PC-9 (cell line): ENCODE results near the gene SLC25A1. TPM values are rescaled to one million over a fixed set of nuclear protein-coding genes. Genes with fewer than 3 reads are reported as not detected.

Experiments
- BruUV-seq: library from RNA; stranded (reverse); fragments of 400-500 nt; replicated peaks from 2 replicates; lab custom pipeline; 2021; lab: Mats Ljungman, UMichigan
- CTCF ChIA-PET: fragments of 300-600 bp; sonication (Branson Sonifier 250); formaldehyde crosslinking; loops from one replicate; lab custom pipeline; 2022; ENCODE audit warnings: antibody characterized with exemption; lab: Charles Lee
- POLR2A ChIA-PET: fragments of 300-600 bp; sonication (Branson Sonifier 250); formaldehyde crosslinking; loops from one replicate; lab custom pipeline; 2022; ENCODE audit warnings: antibody characterized with exemption; ENCODE audit not compliant: unreplicated experiment; lab: Charles Lee
- DNase-seq, 2 experiments: peaks; one replicate each; pipeline versions ENCODE4 v3.0.0 to v3.0.0-alpha.2; 2015 to 2022; ENCODE audit warnings: mixed read lengths in 1 of 2
- H2AFZ ChIP-seq: fragments of 200-600 bp; sonication (generic); 2 replicates; pipeline ENCODE4 v1.8.1; 2017; ENCODE audit warnings: antibody characterized with exemption
- H3F3A ChIP-seq: fragments of 200-600 bp; sonication (generic); 2 replicates; pipeline ENCODE4 v1.8.1; 2017; ENCODE audit warnings: antibody characterized with exemption, mild to moderate bottlenecking, low read depth; ENCODE audit not compliant: insufficient read depth
- H3K27ac ChIP-seq: fragments of 200-600 bp; sonication (generic); 2 replicates; pipeline ENCODE4 v1.6.1; 2016; ENCODE audit warnings: mixed run types
- H3K27me3 ChIP-seq: fragments of 200-600 bp; sonication (generic); 2 replicates; pipeline ENCODE4 v1.6.1; 2016; ENCODE audit warnings: low read depth, mixed run types; ENCODE audit not compliant: insufficient read depth
- H3K36me3 ChIP-seq: fragments of 200-600 bp; sonication (generic); 2 replicates; pipeline ENCODE4 v1.6.1; 2016; ENCODE audit warnings: low read depth, mixed run types
- H3K4me1 ChIP-seq: fragments of 200-600 bp; sonication (generic); replicated peaks from 2 replicates; pipeline ENCODE4 v1.6.1; 2016; ENCODE audit warnings: mixed run types; ENCODE audit not compliant: insufficient read depth
- H3K4me2 ChIP-seq: fragments of 200-600 bp; sonication (generic); 2 replicates; pipeline ENCODE4 v1.6.1; 2017; ENCODE audit warnings: mixed run types
- H3K4me3 ChIP-seq: fragments of 200-600 bp; sonication (generic); 2 replicates; pipeline ENCODE4 v1.6.1; 2016; ENCODE audit warnings: mixed run types
- H3K79me2 ChIP-seq: fragments of 200-600 bp; sonication (generic); 2 replicates; pipeline ENCODE4 v1.6.1; 2017; ENCODE audit warnings: low read depth, mixed run types
- H3K9me2 ChIP-seq: fragments of 200-600 bp; sonication (generic); 2 replicates; pipeline ENCODE4 v1.8.1; 2017; ENCODE audit warnings: mild to moderate bottlenecking; ENCODE audit not compliant: insufficient read depth
- H3K9me3 ChIP-seq: fragments of 200-600 bp; sonication (generic); 2 replicates; pipeline ENCODE4 v1.8.1; 2016; ENCODE audit warnings: low read depth; ENCODE audit not compliant: insufficient read depth
- H4K20me1 ChIP-seq: fragments of 200-600 bp; sonication (generic); 2 replicates; pipeline ENCODE4 v1.8.1; 2017; ENCODE audit not compliant: insufficient read depth
- CTCF ChIP-seq: fragments of 200-600 bp; sonication (generic); conservative IDR thresholded peaks from 2 replicates; pipeline ENCODE4 v1.6.1; 2017; ENCODE audit warnings: mixed run types, antibody characterized with exemption, mild to moderate bottlenecking, moderate library complexity
- EZH2 ChIP-seq: fragments of 200-600 bp; sonication (generic); IDR thresholded peaks from 2 replicates; pipeline ENCODE4 v1.8.0; 2017; ENCODE audit warnings: antibody characterized with exemption, low read depth
- intact Hi-C: fragments of 100-400 bp; cut with micrococcal nuclease; formaldehyde crosslinking; loops from one replicate; pipeline ENCODE4 v1.10.0; 2022; ENCODE audit not compliant: unreplicated experiment
- total RNA-seq: library from RNA; stranded (reverse); gene quantifications from 2 replicates; pipeline ENCODE4 v1.2.3, GENCODE V29; 2021

The SLC25A1 gene
- total RNA-seq, 1 experiment from 2014 or later: 79.9 TPM

- H3K79me2 ChIP-seq: no peaks in the 10 kb centered on the region
- ChIA-PET POLR2A (interaction anchor here (0.6 kb wide), 1 partner anchor 67 kb away, joined by 3 read pairs; no protein-coding TSS in a partner anchor), CTCF (no interaction called here)
- H2AFZ ChIP-seq: no peak overlapping the region
- no peak overlapping the region for H3K4me3 ChIP-seq
- DNase-seq: no peak
- no peak for TF ChIP-seq CTCF
- no peak for TF ChIP-seq EZH2
- intact Hi-C loops: no loop called here
- no peaks in the 10 kb centered on the region for H3K36me3 ChIP-seq
- no peaks in the 10 kb centered on the region for H3F3A ChIP-seq
- H3K27me3 ChIP-seq: no peaks in the 10 kb centered on the region
- no TSS peak for BruUV-seq
- H3K9me3 ChIP-seq: no peaks in the 10 kb centered on the region
- H4K20me1 ChIP-seq: no peaks in the 10 kb centered on the region
- no peaks in the 10 kb centered on the region for H3K4me1 ChIP-seq
- H3K9me2 ChIP-seq: no peaks in the 10 kb centered on the region
- no peak overlapping the region for H3K4me2 ChIP-seq
- H3K27ac ChIP-seq: no peak overlapping the region
Measured at GRCh38 chr22:19201869-19202798, 23.6 kb upstream of the SLC25A1 start.

GRCh38 chr22:19201130-19201868, 22.8 kb upstream of the SLC25A1 start:
- Histone ChIP-seq H3K27ac (no peak overlapping the region), H3K9me2 (no peaks in the 10 kb centered on the region), H3K36me3 (no peaks in the 10 kb centered on the region), H3F3A (no peaks in the 10 kb centered on the region), H3K79me2 (no peaks in the 10 kb centered on the region), H3K27me3 (no peaks in the 10 kb centered on the region), H3K4me2 (no peak overlapping the region), H2AFZ (no peak overlapping the region), H3K4me3 (no peak overlapping the region), H3K4me1 (no peaks in the 10 kb centered on the region), H3K9me3 (no peaks in the 10 kb centered on the region), H4K20me1 (no peaks in the 10 kb centered on the region)
- TF ChIP-seq EZH2 (no peak), CTCF (no peak)
- ChIA-PET POLR2A (interaction anchor here (0.6 kb wide), 1 partner anchor 68 kb away, joined by 3 read pairs; no protein-coding TSS in a partner anchor), CTCF (no interaction called here)
- DNase-seq: no peak
- no TSS peak for BruUV-seq
- intact Hi-C loops: no loop called here

- Histone ChIP-seq H3K9me2 (no peaks in the 10 kb centered on the region), H3F3A (no peaks in the 10 kb centered on the region), H3K27me3 (no peaks in the 10 kb centered on the region), H3K36me3 (no peaks in the 10 kb centered on the region), H3K79me2 (no peaks in the 10 kb centered on the region), H3K4me1 (no peaks in the 10 kb centered on the region), H4K20me1 (no peaks in the 10 kb centered on the region), H3K4me3 (no peak overlapping the region), H2AFZ (no peak overlapping the region), H3K9me3 (no peaks in the 10 kb centered on the region), H3K27ac (no peak overlapping the region), H3K4me2 (no peak overlapping the region)
- intact Hi-C loops: no loop called here
- TF ChIP-seq EZH2: no peak
- no peak for TF ChIP-seq CTCF
- BruUV-seq: no TSS peak
- no peak for DNase-seq
- POLR2A ChIA-PET: interaction anchor here (0.7 kb wide), 1 partner anchor 492 kb away, joined by 3 read pairs; no protein-coding TSS in a partner anchor
- CTCF ChIA-PET: no interaction called here
Measured at GRCh38 chr22:19199479-19199878, 20.9 kb upstream of the SLC25A1 start.
